Esophagus squamous epithelium (tissue), 5 donors: ENCODE data around the gene MTHFR. TPM values are rescaled to one million over a fixed set of nuclear protein-coding genes. Genes with fewer than 3 reads are reported as not detected.

Source experiments
- DNase-seq: peaks from one replicate; lab custom pipeline; 2025; lab: John Stamatoyannopoulos, UW
- H3K27ac ChIP-seq, 4 donors: fragments of 200-600 bp; sonication (generic); one replicate each; pipeline ENCODE4 v1.5.1; 2016 to 2019; ENCODE audit warnings: mild to moderate bottlenecking in 1 of 4
- H3K27me3 ChIP-seq, 4 donors: fragments of 200-600 bp; sonication (generic); 1 replicate in 3 of 4; 2 replicates in 1 of 4; pipeline versions ENCODE4 v1.5.1 to v1.6.0; 2017 to 2021; ENCODE audit warnings: antibody characterized with exemption in 1 of 4
- H3K36me3 ChIP-seq, 3 donors: fragments of 200-600 bp; sonication (generic); one replicate each; pipeline ENCODE4 v1.5.1; 2016 to 2019
- H3K4me1 ChIP-seq, 3 donors: fragments of 200-600 bp; sonication (generic); one replicate each; pipeline ENCODE4 v1.5.1; 2017 to 2019
- H3K4me3 ChIP-seq, 4 donors: fragments of 200-600 bp; sonication (generic); 1 replicate in 3 of 4; 2 replicates in 1 of 4; pipeline ENCODE4 v1.5.1; 2016 to 2019; ENCODE audit warnings: mild to moderate bottlenecking in 2 of 4, moderate library complexity in 1 of 4
- H3K9me3 ChIP-seq, 3 donors: fragments of 200-600 bp; sonication (generic); one replicate each; pipeline ENCODE4 v1.5.1; 2016 to 2019
- POLR2A ChIP-seq, 4 donors: fragments of 450-650 bp; IDR thresholded peaks; one replicate each; pipeline ENCODE4 v1.6.1; 2017; ENCODE audit warnings: antibody characterized with exemption in 4 of 4, mild to moderate bottlenecking in 4 of 4, moderate library complexity in 3 of 4
- WGBS, 2 donors: methylation state at CpG; one replicate each; pipeline ENCODE4 v1.1.5; 2018; 5-methylcytosine and 5-hydroxymethylcytosine counted together
- intact Hi-C: fragments of 100-400 bp; cut with DNase I; formaldehyde crosslinking; loops from one replicate; pipeline ENCODE4 v1.15.0; 2022
- total RNA-seq, 4 donors: library from RNA; depleted of rRNA; stranded (reverse); fragments of >200 nt; gene quantifications; one replicate each; pipeline ENCODE4 v1.1.0, GENCODE V29; 2016
- TF ChIP-seq, protein P1 (sequence below), 6 experiments: fragments of 450-650 bp in 4 of 6; fragments of 200-600 bp in 2 of 6; sonication (generic) in 2 of 6; IDR thresholded peaks; one replicate each; pipeline ENCODE4 v1.5.1; 2016 to 2019; ENCODE audit warnings: antibody characterized with exemption in 6 of 6, mild to moderate bottlenecking in 4 of 6, moderate library complexity in 4 of 6
- donor health status: DM: yes; HTN: yes; CAD: no.

MTHFR gene
- total RNA-seq, 4 donors from 2014 or later: 15.6 to 30.1 (median 25.4) TPM

DNA sequence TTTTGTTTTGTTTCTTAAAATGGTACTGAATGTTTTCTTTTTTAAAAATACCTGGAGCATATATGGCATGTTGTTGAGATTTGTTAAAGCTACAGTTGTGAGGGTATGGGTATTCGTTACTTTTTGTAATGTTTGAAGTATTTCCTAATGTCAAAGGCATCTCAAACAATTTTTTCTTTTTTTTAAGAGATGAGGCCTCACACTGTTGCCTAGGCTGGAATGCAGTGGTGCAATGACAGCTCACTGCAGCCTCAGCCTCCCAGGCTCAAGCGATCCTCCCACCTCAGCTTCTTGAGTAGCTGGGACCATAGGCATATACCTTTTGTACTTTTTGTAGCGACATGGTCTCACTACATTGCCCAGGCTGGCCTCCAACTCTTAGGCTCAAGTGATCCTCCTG is 16.3 kb upstream of the MTHFR start:
- Histone ChIP-seq H3K36me3 (peaks cover 9 to 100% (median 21%) of the 10 kb centered on the region in 3 donors), H3K27me3 (no peaks in the 10 kb centered on the region), H3K9me3 (no peaks in the 10 kb centered on the region), H3K27ac (no peak overlapping the region), H3K4me3 (no peak overlapping the region), H3K4me1 (no peaks in the 10 kb centered on the region)
- intact Hi-C loops: no loop called here
- TF ChIP-seq POLR2A (IDR thresholded peaks at IDR 0.05): no peak
- TF ChIP-seq, protein P1, sequence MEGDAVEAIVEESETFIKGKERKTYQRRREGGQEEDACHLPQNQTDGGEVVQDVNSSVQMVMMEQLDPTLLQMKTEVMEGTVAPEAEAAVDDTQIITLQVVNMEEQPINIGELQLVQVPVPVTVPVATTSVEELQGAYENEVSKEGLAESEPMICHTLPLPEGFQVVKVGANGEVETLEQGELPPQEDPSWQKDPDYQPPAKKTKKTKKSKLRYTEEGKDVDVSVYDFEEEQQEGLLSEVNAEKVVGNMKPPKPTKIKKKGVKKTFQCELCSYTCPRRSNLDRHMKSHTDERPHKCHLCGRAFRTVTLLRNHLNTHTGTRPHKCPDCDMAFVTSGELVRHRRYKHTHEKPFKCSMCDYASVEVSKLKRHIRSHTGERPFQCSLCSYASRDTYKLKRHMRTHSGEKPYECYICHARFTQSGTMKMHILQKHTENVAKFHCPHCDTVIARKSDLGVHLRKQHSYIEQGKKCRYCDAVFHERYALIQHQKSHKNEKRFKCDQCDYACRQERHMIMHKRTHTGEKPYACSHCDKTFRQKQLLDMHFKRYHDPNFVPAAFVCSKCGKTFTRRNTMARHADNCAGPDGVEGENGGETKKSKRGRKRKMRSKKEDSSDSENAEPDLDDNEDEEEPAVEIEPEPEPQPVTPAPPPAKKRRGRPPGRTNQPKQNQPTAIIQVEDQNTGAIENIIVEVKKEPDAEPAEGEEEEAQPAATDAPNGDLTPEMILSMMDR (IDR thresholded peaks at IDR 0.05): no peak
- no peak for DNase-seq
- WGBS, 2 donors: 70 to 91% methylated on average over 3 of the region's 3 CpGs

DNA sequence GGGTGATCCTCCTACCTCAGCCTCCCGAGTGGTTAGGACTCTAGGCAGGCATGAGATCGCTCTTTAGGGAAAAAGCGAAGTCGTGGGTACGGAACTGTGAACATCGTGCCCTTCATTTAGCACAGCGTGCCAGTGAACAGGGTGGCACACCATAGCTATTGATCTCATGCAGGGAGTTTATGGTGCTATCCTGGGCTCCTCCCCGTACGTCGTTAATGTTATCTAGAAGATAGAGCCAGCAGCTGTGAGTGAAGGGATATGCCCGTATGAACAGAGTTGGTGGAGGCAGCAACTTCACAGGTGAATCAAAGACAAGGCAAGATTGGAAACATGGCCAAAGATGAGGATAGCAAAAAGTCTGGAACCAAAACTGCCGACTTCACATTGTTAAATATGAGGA is 11.4 kb upstream of the MTHFR start:
- Histone ChIP-seq H3K4me1 (no peaks in the 10 kb centered on the region), H3K36me3 (peaks cover 9 to 87% (median 30%) of the 10 kb centered on the region in 3 donors), H3K27me3 (no peaks in the 10 kb centered on the region), H3K4me3 (no peak overlapping the region), H3K9me3 (no peaks in the 10 kb centered on the region), H3K27ac (no peak overlapping the region)
- intact Hi-C loops: no loop called here
- TF ChIP-seq, protein P1 (IDR thresholded peaks at IDR 0.05): no peak
- TF ChIP-seq POLR2A (IDR thresholded peaks at IDR 0.05): no peak
- no peak for DNase-seq
- 93 to 97% methylated on average over 12 of the region's 12 CpGs for WGBS, 2 donors

DNA sequence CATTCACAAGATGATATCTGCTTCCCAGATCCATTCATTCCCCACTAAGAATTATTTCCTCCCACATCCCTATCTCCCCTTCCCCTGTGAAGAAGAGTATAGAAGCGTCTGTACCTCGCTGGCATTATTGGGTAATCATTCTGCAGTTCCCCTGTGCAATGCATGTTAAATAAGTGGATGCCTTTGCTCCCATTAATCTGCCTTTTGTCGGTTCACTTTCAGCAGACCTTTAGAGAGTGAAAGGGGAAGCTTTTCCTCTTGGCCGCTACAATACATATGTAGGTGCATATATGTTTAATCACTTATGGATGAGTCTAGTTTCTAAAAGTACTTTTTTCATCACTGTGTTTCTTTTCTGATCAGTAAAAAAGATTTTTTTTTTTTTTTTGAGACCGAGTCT is 7.3 kb upstream of the MTHFR start:
- Histone ChIP-seq H3K4me3 (no peak overlapping the region), H3K36me3 (peaks cover 0 to 82% (median 25%) of the 10 kb centered on the region in 3 donors), H3K27ac (no peak overlapping the region), H3K27me3 (no peaks in the 10 kb centered on the region), H3K4me1 (peaks cover 0 to 16% (median 0%) of the 10 kb centered on the region in 3 donors), H3K9me3 (no peaks in the 10 kb centered on the region)
- TF ChIP-seq, protein P1 (IDR thresholded peaks at IDR 0.05): no peak
- TF ChIP-seq POLR2A (IDR thresholded peaks at IDR 0.05): no peak
- intact Hi-C loops: no loop called here
- DNase-seq: no peak
- WGBS, 2 donors: 85 to 86% methylated on average over 5 of the region's 5 CpGs

DNA sequence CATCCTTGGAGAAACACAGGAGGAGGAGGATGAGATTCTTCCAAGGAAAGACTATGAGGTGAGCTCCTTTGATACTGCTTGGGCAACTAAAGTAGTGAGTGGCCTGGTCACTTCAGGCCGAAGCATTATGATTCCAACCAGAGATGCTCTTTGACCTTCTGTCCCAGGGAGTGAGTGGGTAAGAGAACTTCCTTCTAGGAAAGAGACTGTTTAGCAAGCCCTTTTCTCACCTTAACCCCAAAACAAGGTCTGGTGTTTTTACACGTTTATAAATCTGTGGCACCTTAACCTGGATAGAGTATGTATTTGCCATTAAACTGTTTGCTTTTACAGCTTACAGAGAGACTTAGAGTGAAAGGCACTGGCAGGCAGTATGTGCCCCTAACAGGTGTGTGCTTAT is 1.4 kb upstream of the MTHFR start:
- intact Hi-C loops: no loop called here
- WGBS, 2 donors: 36 to 47% methylated on average over 2 of the region's 2 CpGs
- Histone ChIP-seq H3K36me3 (peaks cover 0 to 44% (median 5%) of the 10 kb centered on the region in 3 donors), H3K4me1 (peaks cover 32 to 65% (median 37%) of the 10 kb centered on the region in 3 donors), H3K27me3 (no peaks in the 10 kb centered on the region), H3K4me3 (peak overlapping the region in 3 of 4 donors; percentile 65 to 99 (median 82)), H3K27ac (peak overlapping the region; percentile 95 to 100 (median 99)), H3K9me3 (no peaks in the 10 kb centered on the region)
- TF ChIP-seq POLR2A (IDR thresholded peaks at IDR 0.05): no peak
- TF ChIP-seq, protein P1 (IDR thresholded peaks at IDR 0.05): no peak
- no peak for DNase-seq

DNA sequence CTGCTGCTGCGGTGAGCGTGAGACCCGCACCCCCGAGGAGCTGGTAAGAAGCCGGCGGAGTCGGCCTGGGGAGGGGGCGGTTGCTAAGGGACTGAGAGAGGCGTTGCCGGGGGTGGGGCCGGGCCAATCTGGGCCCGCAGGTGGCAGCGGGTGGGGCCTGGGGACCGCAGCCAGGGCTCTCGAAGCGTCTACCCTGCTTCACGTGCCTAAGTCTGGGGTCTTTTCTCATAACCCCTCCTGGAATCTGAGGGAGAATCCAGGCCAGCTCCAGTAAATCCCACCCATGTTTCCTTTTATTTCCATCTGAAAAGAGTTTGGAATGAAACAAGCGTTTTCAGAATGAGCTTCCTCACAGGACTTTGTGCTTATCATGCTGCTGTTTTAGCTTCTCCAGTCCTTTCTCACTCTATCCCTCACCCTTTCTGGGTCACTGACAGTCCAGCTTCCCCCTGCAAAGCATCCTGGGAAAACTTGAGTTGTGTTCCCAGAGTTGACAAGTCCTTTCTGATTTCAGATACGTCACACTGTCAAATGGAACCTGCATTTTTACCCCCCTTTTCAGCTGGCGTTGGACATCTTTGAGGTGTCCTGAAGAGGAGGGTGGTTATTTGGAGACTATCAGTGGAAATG is 658 bp upstream of the MTHFR start:
- WGBS, 2 donors: 0 to 2% methylated on average over 3 to 6 of the region's 20 CpGs
- intact Hi-C loops: no loop called here

More for the DNA sequence above, 658 bp upstream of the MTHFR start:
- Histone ChIP-seq H3K9me3 (no peaks in the 10 kb centered on the region), H3K27ac (peak overlapping the region; percentile 95 to 100 (median 99)), H3K36me3 (peaks cover 0 to 39% (median under 1%) of the 10 kb centered on the region in 3 donors), H3K27me3 (no peaks in the 10 kb centered on the region), H3K4me1 (peaks cover 32 to 72% (median 42%) of the 10 kb centered on the region in 3 donors), H3K4me3 (peak overlapping the region; percentile 65 to 99 (median 90))
- no peak for TF ChIP-seq POLR2A (IDR thresholded peaks at IDR 0.05)
- TF ChIP-seq, protein P1 (IDR thresholded peaks at IDR 0.05): no peak
- DNase-seq: no peak
